Small intestine (tissue), 7 donors: ENCODE results near the gene HIVEP2. TPM values are rescaled to one million over a fixed set of nuclear protein-coding genes. Genes with fewer than 3 reads are reported as not detected.

Experiments
- DNase-seq, 2 donors: peaks; one replicate each; pipeline versions ENCODE4 v3.0.0 to v3.0.0-alpha.2; 2013
- FAIRE-seq: peaks from 2 replicates; lab custom pipeline; 2012; peaks lifted over from hg19 to GRCh38; lab: Jason Lieb, UNC
- H3K27ac ChIP-seq, 3 donors: one replicate each; pipeline ENCODE4 v1.5.1; 2013; ENCODE audit warnings: low read length in 2 of 3, mild to moderate bottlenecking in 2 of 3, control low read depth in 1 of 3, inconsistent platforms in 1 of 3, low read depth in 1 of 3, moderate library complexity in 1 of 3
- H3K27me3 ChIP-seq, 3 donors: one replicate each; pipeline ENCODE4 v1.6.1; 2013; ENCODE audit warnings: low read length in 3 of 3, inconsistent platforms in 1 of 3; ENCODE audit not compliant: control insufficient read depth in 3 of 3, insufficient read depth in 3 of 3
- H3K36me3 ChIP-seq, 3 donors: one replicate each; pipeline ENCODE4 v1.6.1; 2013; ENCODE audit warnings: low read length in 3 of 3, inconsistent platforms in 1 of 3, low read depth in 1 of 3, mild to moderate bottlenecking in 1 of 3, moderate library complexity in 1 of 3; ENCODE audit not compliant: control insufficient read depth in 3 of 3, insufficient read depth in 2 of 3
- H3K4me1 ChIP-seq, 3 donors: one replicate each; pipeline ENCODE4 v1.6.1; 2013; ENCODE audit warnings: low read length in 2 of 3, inconsistent platforms in 1 of 3, low read depth in 1 of 3, mild to moderate bottlenecking in 1 of 3, moderate library complexity in 1 of 3; ENCODE audit not compliant: control insufficient read depth in 3 of 3, insufficient read depth in 2 of 3
- H3K4me3 ChIP-seq, 3 donors: one replicate each; pipeline ENCODE4 v1.5.1; 2013; ENCODE audit warnings: low read length in 3 of 3, control low read depth in 1 of 3, inconsistent platforms in 1 of 3, low read depth in 1 of 3, mild to moderate bottlenecking in 1 of 3, moderate library complexity in 1 of 3
- H3K9me3 ChIP-seq, 2 donors: one replicate each; pipeline ENCODE4 v1.6.1; 2013; ENCODE audit warnings: low read depth in 1 of 2, low read length in 1 of 2; ENCODE audit not compliant: control insufficient read depth in 2 of 2, insufficient read depth in 1 of 2
- WGBS, 3 donors: extraction: QIAGEN DNeasy Blood & Tissue Kit; methylation state at CpG; one replicate each; pipeline ENCODE4 v1.1.7; 2013; 5-methylcytosine and 5-hydroxymethylcytosine counted together
- polyA plus RNA-seq, 4 donors: library from polyadenylated mRNA; stranded (reverse) in 3 of 4; unstranded in 1 of 4; fragments of 200-250 nt in 3 of 4; fragments of 120-200 nt in 1 of 4; gene quantifications; one replicate each; pipeline versions ENCODE4 v1.2.1 to v1.2.3, GENCODE V29; 2013
- donor health status: healthy with polysubstance abuse.
- donor health status: control.
- donor health status: control.
- donor health status: Bipolar disorder and iron deficiency.
- donor health status: healthy.

HIVEP2 gene
- polyA plus RNA-seq, 4 donors = 1.9 to 7.1 (median 3.1) TPM

DNA sequence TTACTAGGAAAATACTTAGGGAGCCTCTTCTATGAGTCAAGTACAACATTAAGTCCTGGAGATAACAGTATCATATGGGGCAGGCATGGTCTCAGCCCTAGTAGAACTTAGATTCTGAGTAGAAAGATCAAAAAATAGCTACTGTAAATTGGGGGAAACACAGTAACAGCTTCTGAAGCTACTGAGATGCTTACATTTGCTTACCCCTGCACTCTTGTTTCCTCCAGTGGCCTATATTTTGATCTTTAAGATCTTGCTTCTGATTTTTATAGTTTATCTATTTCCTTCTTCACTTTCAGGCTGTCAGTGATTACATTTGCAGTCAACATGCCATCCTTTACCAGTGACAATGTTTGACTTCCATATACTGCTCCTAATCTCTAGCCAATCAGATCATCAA lies 35.3 kb downstream of the HIVEP2 start:
- peaks cover 0 to 2% (median 0%) of the 10 kb centered on the region in 3 donors for H3K36me3 ChIP-seq
- no peaks in the 10 kb centered on the region for H3K27me3 ChIP-seq
- H3K9me3 ChIP-seq = no peaks in the 10 kb centered on the region
- H3K27ac ChIP-seq = no peak overlapping the region
- FAIRE-seq = no peak
- H3K4me3 ChIP-seq = no peak overlapping the region
- H3K4me1 ChIP-seq = peaks cover 0 to 3% (median 0%) of the 10 kb centered on the region in 3 donors
- DNase-seq = no peak

DNA sequence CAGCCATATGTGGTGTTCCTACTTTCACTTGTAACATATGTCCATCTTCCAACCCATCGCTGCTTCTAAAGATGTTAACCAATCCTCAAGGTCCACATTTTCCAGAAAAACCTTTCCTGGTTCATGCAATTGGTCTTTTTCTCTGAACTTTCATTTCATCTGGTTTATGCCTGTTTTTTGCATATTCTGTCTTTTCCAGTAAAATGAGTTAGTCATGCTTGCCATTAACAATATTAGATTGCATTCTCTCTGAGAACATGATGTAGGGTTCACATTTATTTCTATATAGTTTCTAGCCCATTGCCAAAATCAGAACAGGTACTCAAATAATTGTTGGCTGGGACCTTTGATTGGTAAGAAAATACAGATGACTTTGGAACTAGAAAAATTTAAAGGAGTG lies 36.7 kb downstream of the HIVEP2 start:
- Histone ChIP-seq H3K36me3 (peaks cover 0 to 2% (median 0%) of the 10 kb centered on the region in 3 donors), H3K4me1 (peaks cover 0 to 3% (median 0%) of the 10 kb centered on the region in 3 donors), H3K4me3 (no peak overlapping the region), H3K9me3 (no peaks in the 10 kb centered on the region), H3K27ac (no peak overlapping the region), H3K27me3 (no peaks in the 10 kb centered on the region)
- no peak for FAIRE-seq
- DNase-seq = no peak
- 98 to 100% (median 100%) methylated on average over 1 of the region's 1 CpG for WGBS, 3 donors

DNA sequence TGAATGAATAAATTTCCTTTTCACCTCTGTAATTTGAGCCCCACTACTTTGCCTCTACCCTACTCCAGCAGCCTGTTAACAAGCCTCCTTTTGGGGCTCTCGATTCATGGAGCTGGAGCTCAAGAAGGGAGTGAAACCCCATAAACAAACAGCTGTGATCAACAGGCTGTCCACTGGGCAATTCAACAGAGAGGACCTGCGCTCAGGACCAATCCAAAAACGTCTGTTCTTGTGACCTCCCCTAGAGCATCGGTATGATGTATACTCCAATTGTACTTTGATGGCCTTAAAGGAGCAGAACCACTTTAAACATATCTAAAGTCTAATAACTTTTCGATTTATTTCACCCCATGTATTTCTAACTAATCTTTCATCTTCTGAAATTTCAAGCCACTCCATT lies 37.4 kb downstream of the HIVEP2 start:
- WGBS, 3 donors = 64 to 69% (median 65%) methylated on average over 5 of the region's 5 CpGs
- no peak for FAIRE-seq
- Histone ChIP-seq H3K4me1 (peaks cover 0 to 3% (median 0%) of the 10 kb centered on the region in 3 donors), H3K27me3 (no peaks in the 10 kb centered on the region), H3K27ac (peak overlapping the region in 2 of 3 donors; percentile 14 to 86), H3K9me3 (no peaks in the 10 kb centered on the region), H3K4me3 (no peak overlapping the region), H3K36me3 (peaks cover 0 to 2% (median 0%) of the 10 kb centered on the region in 3 donors)
- DNase-seq = no peak

DNA sequence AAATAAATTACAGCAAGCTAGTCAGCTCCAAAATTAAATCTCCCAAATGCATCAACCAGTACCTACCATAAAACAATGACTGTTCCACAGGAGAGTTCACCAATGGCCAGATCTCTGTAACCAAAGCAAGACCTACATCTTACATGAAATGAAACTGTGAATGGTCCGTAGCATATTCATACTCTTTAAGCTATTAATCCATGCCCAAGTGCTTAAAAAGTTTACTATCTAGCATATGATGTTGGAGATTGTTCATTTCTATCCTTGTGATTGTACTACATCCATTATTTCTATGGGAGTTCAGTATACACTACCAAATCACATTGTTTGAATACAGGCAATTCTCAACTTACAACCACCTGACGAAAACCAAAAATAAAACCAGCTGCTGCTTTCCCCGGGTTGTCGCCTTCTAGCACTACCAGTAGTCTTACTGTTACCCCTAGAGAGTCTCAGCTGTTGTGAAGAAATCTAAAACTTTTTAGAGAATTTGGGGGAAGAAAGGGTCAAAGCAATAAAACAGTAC lies 38.0 kb downstream of the HIVEP2 start:
- H3K4me1 ChIP-seq = peaks cover 0 to 3% (median 0%) of the 10 kb centered on the region in 3 donors
- H3K9me3 ChIP-seq = no peaks in the 10 kb centered on the region
- H3K4me3 ChIP-seq = no peak overlapping the region
- H3K36me3 ChIP-seq = no peaks in the 10 kb centered on the region
- peak overlapping the region in 2 of 3 donors; percentile 20 to 86 for H3K27ac ChIP-seq
- DNase-seq (no peak), FAIRE-seq (no peak)
- WGBS, 3 donors = 63 to 79% (median 72%) methylated on average over 4 of the region's 4 CpGs
- no peaks in the 10 kb centered on the region for H3K27me3 ChIP-seq

DNA sequence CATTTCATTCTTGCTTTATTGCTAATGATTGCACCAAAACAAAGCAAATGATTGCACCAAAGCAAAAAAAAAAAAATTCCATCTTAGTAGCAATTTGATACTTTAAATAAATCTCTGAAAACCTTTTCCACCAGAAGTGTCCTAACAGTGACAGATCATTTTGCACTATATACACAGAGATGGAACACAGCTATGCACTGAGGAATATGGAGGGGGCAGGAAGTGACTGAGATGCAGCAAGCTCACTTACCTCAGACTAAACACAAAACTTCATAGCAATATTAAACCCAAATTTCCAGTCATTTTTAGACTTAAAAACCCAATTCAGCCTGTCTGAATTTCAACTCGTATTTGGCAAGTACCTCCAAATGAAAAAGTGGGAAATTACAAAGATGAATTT lies 41.2 kb downstream of the HIVEP2 start:
- Histone ChIP-seq H3K27me3 (no peaks in the 10 kb centered on the region), H3K27ac (no peak overlapping the region), H3K4me3 (no peak overlapping the region), H3K4me1 (no peaks in the 10 kb centered on the region), H3K36me3 (no peaks in the 10 kb centered on the region), H3K9me3 (no peaks in the 10 kb centered on the region)
- 67 to 83% (median 70%) methylated on average over 1 of the region's 1 CpG for WGBS, 3 donors
- no peak for FAIRE-seq
- DNase-seq = no peak

DNA sequence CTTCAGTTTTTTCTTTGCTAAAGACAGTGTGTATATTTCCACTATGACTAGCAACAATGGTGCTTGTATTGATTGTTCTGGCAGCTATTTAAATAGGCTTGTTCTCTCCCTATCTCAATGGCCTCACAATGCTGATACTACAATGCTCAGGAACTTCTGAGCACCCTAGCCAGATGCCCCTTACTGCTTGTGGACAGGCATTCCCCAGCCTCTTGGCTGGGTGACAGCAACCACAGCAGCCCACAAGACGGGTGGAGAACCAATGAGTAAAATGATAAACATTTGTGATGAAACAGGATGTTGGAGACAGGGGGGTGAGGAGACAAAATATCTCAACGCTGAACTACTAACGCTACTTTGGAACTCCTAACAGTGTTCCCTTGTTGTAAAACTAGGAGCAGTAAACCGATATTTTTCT lies 42.3 kb downstream of the HIVEP2 start:
- 37 to 74% (median 53%) methylated on average over 4 of the region's 4 CpGs for whole genome bisulfite sequencing, 3 donors
- no peaks in the 10 kb centered on the region for H3K36me3 ChIP-seq
- H3K4me1 ChIP-seq = no peaks in the 10 kb centered on the region
- H3K9me3 ChIP-seq = no peaks in the 10 kb centered on the region
- DNase-seq = peak; percentile 14 to 51
- no peak overlapping the region for H3K4me3 ChIP-seq
- peak overlapping the region in 2 of 3 donors; percentile 48 to 77 for H3K27ac ChIP-seq
- no peak for FAIRE-seq
- no peaks in the 10 kb centered on the region for H3K27me3 ChIP-seq

DNA sequence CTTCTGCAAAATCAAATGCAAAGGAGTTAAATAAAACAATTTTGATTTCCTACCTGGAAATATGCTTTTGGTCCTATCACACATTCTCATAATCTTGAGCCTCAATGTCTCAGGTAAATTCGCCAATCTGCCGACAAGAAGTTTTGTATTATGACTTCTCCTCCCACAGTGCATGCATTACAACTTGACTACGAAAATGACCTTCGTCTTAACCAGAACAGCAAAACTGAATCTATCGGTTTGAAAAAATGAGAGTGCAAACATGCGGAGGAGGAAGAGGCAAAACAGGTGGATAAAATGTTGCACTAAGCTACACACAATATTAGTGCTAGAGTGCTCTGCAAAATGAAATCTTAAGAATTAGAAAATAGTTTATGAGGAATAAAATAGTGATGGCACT lies 43.4 kb downstream of the HIVEP2 start:
- DNase-seq = no peak

DNA sequence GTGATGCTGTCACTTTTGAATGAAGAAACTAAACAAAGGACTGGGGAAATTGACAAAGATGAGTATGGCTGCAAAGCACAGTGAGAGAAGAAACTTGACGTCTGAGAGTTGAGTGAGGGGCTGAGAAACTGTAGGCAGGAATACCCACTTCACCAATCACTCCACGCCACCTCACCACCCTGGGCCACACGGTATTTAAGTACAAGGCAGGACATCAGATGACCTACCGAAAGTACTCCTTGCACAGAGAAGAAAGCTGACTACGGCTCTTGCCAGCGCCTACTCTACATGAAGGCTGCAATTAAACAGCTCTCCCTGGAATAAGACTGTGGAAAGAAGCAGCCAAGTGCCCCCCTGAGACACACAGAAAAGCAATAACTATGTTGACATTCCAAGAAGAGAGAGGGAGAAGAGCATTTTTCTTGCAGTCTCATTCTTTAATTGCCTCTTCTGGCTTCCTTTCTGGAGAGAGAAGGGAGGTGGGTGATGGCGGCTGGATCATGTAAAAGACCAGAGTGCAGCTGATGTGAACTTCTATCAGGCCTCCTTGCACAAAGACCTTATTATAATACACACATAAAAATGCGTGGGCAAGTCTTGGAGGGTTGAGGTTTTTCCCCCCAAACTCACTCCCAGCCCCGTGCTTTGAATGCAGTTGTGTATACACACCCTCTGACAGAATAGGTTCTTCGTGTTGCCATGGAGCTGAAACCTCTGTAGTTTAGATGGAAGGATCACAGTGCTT lies 44.6 kb downstream of the HIVEP2 start:
- DNase-seq (no peak), FAIRE-seq (no peak)
- Histone ChIP-seq H3K4me3 (no peak overlapping the region), H3K36me3 (no peaks in the 10 kb centered on the region), H3K9me3 (no peaks in the 10 kb centered on the region), H3K4me1 (no peaks in the 10 kb centered on the region), H3K27me3 (no peaks in the 10 kb centered on the region), H3K27ac (peak overlapping the region in 2 of 3 donors; percentile 11 to 51)
- WGBS, 3 donors = 71 to 88% (median 86%) methylated on average over 10 of the region's 10 CpGs

More for the DNA sequence above, 43.4 kb downstream of the HIVEP2 start:
- Histone ChIP-seq H3K36me3 (no peaks in the 10 kb centered on the region), H3K9me3 (no peaks in the 10 kb centered on the region), H3K4me1 (no peaks in the 10 kb centered on the region), H3K4me3 (no peak overlapping the region), H3K27me3 (no peaks in the 10 kb centered on the region), H3K27ac (no peak overlapping the region)
- WGBS, 3 donors = 74 to 90% (median 86%) methylated on average over 6 of the region's 6 CpGs
- no peak for FAIRE-seq
